Mucosa of descending colon (tissue), 3 donors: Measurements from ENCODE around the gene HLCS. TPM values are rescaled to one million over a fixed set of nuclear protein-coding genes. Genes with fewer than 3 reads are reported as not detected.

ENCODE experiments used
- ATAC-seq: fragments of 200-7000 bp; cut with Tn5 transposase; one replicate; pipeline ENCODE4 v1.9.1; 2020; ENCODE audit warnings: mild to moderate bottlenecking, moderate library complexity
- DNase-seq, 3 donors: peaks; one replicate each; pipeline ENCODE4 v3.0.0-alpha.2; 2020
- H3K36me3 ChIP-seq: fragments of 200-600 bp; one replicate; pipeline ENCODE4 v1.8.0; 2021; ENCODE audit warnings: low read depth, mild to moderate bottlenecking
- H3K4me1 ChIP-seq: fragments of 200-600 bp; one replicate; pipeline ENCODE4 v1.8.0; 2021; ENCODE audit warnings: low read depth, mild to moderate bottlenecking
- H3K4me3 ChIP-seq: fragments of 200-600 bp; one replicate; pipeline ENCODE4 v1.8.0; 2021; ENCODE audit warnings: mild to moderate bottlenecking
- H3K9me3 ChIP-seq: fragments of 200-600 bp; one replicate; pipeline ENCODE4 v1.8.0; 2021; ENCODE audit warnings: mild to moderate bottlenecking
- intact Hi-C, 2 donors: fragments of 100-400 bp; cut with DNase I in 1 of 2; cut with micrococcal nuclease in 1 of 2; formaldehyde crosslinking; loops; one replicate each; pipeline versions ENCODE4 v1.11.0 to v1.11.1; 2022; cut with DNase I, micrococcal nuclease
- total RNA-seq, 3 donors: library from RNA; stranded (reverse); fragmentation: NEBNext Ultra II Directional in 2 of 3; extraction: Animal tissue kit (Norgen Biotek cat#: 25700) in 2 of 3; gene quantifications; one replicate each; pipeline versions ENCODE4 v1.2.1 to v1.2.4, GENCODE V29; 2021 to 2023
- TF ChIP-seq, protein P1 (sequence below): fragments of 200-600 bp; IDR thresholded peaks from one replicate; pipeline ENCODE4 v1.8.0; 2022; ENCODE audit warnings: antibody characterized with exemption, mild to moderate bottlenecking
- donor health status: DM: no; HTN: no; CAD: no; lungs with moderate emphysema.
- donor health status: DM: no; HTN: no; CAD: no.
- donor health status: DM: no; HTN: yes; CAD: no.

The HLCS gene
- total RNA-seq, 3 donors from 2014 or later, result 13.3 to 16.7 (median 14.9) TPM

GRCh38 chr21:36732761-36733160 is 233.7 kb downstream of the HLCS start:
- intact Hi-C loops, result no loop called here
- no peak for ATAC-seq

DNA sequence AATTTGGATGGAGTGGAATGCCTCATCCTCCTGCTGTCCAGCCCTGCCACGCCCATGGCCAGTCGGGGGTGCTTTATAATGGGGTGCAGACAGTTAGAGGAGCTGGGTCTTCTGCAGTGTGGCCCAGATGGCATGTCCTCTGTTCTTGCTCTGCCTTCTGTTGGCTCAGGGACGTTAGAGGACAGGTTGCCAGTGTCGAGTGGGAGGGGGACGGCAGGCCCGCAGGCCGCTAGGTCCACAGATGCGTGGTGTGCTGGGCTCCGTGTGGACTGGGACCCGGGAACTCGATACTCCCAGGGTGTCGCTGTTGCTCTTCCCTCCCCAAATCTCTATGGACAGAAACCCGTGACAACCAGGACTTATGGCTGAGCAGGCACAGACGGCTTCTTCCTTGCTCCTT is 234.3 kb downstream of the HLCS start:
- DNase-seq (no peak), ATAC-seq (no peak)
- H3K9me3 ChIP-seq, result no peaks in the 10 kb centered on the region
- intact Hi-C loops, result no loop called here
- H3K36me3 ChIP-seq, result no peaks in the 10 kb centered on the region
- TF ChIP-seq, protein P1, sequence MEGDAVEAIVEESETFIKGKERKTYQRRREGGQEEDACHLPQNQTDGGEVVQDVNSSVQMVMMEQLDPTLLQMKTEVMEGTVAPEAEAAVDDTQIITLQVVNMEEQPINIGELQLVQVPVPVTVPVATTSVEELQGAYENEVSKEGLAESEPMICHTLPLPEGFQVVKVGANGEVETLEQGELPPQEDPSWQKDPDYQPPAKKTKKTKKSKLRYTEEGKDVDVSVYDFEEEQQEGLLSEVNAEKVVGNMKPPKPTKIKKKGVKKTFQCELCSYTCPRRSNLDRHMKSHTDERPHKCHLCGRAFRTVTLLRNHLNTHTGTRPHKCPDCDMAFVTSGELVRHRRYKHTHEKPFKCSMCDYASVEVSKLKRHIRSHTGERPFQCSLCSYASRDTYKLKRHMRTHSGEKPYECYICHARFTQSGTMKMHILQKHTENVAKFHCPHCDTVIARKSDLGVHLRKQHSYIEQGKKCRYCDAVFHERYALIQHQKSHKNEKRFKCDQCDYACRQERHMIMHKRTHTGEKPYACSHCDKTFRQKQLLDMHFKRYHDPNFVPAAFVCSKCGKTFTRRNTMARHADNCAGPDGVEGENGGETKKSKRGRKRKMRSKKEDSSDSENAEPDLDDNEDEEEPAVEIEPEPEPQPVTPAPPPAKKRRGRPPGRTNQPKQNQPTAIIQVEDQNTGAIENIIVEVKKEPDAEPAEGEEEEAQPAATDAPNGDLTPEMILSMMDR, result no peak
- no peaks in the 10 kb centered on the region for H3K4me1 ChIP-seq
- H3K4me3 ChIP-seq, result no peak overlapping the region

More at GRCh38 chr21:36732761-36733160, 233.7 kb downstream of the HLCS start:
- TF ChIP-seq, protein P1, result no peak
- no peak for DNase-seq
- H3K36me3 ChIP-seq, result no peaks in the 10 kb centered on the region
- no peaks in the 10 kb centered on the region for H3K9me3 ChIP-seq
- H3K4me1 ChIP-seq, result no peaks in the 10 kb centered on the region
- no peak overlapping the region for H3K4me3 ChIP-seq

GRCh38 chr21:36730291-36731281 is 235.9 kb downstream of the HLCS start:
- intact Hi-C loops, result no loop called here
- Histone ChIP-seq H3K9me3 (no peaks in the 10 kb centered on the region), H3K4me1 (no peaks in the 10 kb centered on the region), H3K4me3 (no peak overlapping the region), H3K36me3 (no peaks in the 10 kb centered on the region)
- no peak for DNase-seq
- no peak for ATAC-seq
- TF ChIP-seq, protein P1, result no peak

- intact Hi-C loops, result no loop called here
- no peak for DNase-seq
- TF ChIP-seq, protein P1, result no peak
- no peak for ATAC-seq
- Histone ChIP-seq H3K4me3 (no peak overlapping the region), H3K9me3 (no peaks in the 10 kb centered on the region), H3K4me1 (no peaks in the 10 kb centered on the region), H3K36me3 (no peaks in the 10 kb centered on the region)
Observed at GRCh38 chr21:36729310-36729970, 237.0 kb downstream of the HLCS start.

DNA sequence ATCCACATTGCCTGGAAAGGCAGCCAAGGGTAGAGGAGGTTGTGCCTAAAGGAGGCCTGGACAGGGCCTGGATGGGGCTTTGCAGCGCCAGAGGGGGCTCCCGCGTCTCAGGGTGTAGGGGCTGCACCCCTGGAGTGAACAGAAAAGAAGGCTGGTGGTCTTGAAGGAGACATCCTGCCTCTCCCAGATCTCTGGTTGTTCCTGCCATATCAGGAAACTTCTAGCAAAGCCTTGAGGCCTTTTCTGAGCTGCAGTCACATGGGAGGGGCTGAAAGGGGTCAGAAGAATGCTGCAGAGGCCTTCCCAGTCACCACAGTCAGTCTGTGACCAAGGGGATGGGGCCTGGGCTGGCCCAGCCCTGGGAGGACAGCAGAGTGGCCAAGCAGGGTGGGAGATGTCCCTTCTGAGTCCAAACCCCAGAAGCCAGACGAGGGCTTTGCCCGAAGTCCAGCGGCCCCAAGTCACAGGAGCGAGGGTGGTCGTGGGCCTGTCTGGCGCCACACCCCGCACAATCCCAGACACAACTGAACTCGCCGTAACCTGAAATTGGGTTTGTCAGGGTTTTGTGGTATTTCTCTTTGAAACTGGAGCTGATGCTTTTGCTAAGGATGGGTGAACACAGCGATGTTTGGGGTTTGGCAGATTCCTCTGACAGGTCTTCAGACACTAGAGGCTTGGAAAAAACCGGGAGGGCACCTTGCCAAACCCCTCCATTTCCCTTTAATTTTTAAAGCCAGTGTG is 237.9 kb downstream of the HLCS start:
- H3K4me1 ChIP-seq, result no peaks in the 10 kb centered on the region
- no peak for ATAC-seq
- H3K36me3 ChIP-seq, result no peaks in the 10 kb centered on the region
- H3K4me3 ChIP-seq, result no peak overlapping the region
- intact Hi-C loops, result no loop called here
- no peaks in the 10 kb centered on the region for H3K9me3 ChIP-seq
- TF ChIP-seq, protein P1, result no peak
- no peak for DNase-seq
